Medulla oblongata (tissue), 1 donor: ENCODE results near the gene GNB1.
"Not testable (repeated sequence)": the region's sequence is repeated elsewhere in the genome, so short reads cannot be mapped to it uniquely, and the experiment has no call there.

Experiments
- DNase-seq: peaks from one replicate; pipeline ENCODE4 v3.0.0-alpha.2; 2015; ENCODE audit errors: extremely low spot score

Gene GNB1

DNA sequence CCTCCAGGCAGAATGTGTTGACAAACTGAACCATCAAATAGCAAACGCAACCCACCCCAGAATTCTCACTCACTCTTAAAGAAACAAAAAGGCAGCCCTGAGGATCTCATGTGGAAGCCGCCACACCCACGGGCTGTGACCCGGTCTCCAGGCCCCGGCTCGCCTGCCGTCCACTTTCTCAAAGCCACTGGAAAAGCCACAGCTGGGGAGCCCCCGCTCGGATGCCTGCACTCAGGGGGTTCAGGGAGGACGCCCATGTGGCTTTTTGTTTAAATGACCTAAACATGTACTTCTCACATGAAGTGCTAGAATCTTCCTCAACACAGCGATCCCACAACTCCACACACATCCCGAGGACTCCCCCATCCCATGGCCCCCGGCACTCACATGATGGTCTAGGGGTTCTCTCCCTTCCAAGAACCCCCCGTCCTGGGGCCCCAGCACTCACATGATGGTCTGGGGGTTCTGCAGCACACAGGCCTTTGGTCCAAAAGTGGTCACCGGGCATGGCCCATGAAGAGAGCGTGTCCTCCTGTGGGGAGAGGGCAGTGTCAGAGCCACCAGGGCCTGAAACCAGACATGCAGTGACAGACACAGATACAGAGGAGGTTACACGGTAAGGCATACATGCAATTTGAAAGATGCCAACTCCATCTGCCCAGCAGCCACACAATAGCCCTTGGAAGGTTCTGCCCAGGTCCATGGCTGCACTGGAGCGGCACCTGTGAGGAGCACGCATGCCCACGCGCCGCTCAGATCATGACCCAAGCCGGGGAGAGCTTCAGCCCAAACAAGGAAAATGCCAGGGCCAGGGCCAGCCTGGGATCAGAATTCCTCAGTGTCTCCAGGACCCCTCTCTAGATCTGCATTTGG, 129.1 kb downstream of the GNB1 start:
- DNase-seq = no peak

DNA sequence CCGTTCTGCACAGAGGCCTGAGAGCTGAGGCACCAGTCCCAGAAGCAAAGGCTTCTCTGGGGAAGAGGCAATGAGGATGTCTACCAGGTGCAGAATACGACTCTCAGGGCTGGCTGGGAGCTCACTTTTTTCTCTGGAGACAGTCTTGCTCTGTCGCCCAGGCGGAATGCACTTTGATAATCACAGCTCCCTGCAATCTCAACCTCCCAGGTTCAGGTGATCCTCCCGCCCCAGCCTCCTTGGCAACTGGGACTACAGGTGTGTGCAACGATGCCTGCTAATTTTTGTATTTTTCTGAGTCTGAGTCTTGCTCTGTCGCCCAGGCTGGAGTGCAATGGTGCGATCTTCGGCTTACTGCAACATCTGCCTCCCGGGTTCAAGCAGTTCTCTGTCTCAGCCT, 130.2 kb downstream of the GNB1 start:
- DNase-seq = no peak

DNA sequence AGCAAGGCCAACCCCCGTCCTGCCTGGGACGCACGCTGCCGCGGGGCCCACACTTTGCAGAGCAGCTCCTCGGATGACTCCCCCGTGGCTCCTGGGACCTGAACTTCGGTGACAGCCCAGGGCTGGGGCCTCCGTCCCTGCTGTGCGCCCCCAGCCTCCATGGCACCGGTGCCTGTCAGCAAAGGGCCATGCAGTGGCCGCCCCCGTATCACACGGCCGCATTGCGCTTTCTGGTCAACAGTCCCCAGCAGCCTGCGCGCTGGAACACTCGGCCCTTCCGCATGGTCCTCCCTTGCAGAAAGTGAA, 130.6 kb downstream of the GNB1 start:
- no peak for DNase-seq

DNA sequence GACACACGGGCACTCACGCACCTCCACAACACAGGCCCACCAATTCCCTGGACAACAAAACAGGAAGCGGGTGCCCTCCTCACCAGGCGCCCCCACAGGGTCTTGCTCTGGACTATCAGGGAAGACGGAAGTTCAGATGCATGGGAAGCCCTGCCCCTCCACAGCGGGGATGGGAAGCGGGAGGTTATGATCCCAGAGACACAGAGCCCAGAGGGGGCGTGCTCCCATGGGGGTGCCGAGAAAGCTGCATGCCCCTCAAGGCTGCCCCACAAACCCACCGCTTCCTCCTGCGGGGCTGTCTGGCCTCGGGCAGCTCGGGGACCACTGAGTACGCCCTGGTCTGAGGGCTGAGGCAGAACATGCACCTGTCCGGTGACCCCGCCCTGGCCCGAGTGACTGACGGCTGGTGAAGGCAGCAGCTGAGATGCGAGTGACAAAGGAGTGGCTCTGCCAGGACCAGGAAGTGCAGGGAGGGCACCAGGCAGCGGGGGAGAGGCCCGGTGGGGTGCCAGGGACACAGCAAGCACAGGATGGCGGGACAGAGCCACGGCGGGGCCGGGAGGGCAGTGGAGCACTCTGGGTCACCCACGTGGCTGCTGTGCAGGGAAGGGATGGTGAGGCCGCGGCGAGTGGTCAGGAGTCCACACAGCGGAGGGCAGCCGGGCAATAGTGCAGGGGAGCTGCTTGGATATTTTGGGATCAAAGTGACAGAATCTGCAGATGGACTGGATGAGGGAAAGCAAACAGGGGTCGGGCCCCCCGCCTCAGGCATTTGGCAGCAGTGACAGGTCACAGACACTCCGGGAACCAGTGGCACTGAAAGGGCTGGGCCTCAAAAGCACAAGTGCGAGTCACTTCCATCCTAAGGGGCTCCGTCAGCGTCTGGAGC, 131.2 kb downstream of the GNB1 start:
- no peak for DNase-seq

DNA sequence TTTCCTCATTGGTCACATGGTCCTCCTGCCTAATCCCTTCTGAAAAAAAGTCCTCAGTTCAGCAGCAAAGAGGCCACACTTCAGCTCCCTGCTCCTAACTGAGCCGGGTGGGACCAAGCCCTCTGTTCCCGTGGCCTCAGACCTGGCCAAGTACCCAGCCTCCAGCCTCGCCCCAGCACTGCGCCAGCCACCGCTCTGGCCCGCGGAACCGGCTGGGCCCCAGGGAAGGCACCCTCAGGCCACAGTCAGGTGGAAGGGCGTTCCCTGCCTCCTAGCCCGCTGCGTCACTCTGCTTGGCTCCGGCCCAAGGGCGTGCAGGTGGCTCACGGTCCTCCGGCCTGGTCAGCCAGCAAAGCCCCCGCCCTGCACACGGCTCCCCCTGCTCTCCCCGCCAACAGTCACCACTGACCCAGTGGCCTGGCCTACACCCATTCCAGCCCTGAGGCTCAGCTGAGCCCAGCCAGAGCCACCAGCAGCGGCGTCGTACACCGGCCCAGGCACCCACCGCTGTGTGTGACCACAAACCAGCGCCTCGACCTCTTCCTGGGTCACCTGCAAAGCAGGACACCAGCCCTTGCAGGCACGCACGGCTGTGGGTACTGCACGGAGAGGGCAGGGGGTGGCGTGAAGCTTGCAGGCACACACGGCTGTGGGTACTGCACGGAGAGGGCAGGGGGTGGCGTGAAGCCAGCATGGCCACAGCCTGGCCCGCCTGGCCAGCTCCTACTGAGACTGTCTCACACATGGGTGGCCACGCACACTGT, 132.0 kb downstream of the GNB1 start:
- DNase-seq = no peak

DNA sequence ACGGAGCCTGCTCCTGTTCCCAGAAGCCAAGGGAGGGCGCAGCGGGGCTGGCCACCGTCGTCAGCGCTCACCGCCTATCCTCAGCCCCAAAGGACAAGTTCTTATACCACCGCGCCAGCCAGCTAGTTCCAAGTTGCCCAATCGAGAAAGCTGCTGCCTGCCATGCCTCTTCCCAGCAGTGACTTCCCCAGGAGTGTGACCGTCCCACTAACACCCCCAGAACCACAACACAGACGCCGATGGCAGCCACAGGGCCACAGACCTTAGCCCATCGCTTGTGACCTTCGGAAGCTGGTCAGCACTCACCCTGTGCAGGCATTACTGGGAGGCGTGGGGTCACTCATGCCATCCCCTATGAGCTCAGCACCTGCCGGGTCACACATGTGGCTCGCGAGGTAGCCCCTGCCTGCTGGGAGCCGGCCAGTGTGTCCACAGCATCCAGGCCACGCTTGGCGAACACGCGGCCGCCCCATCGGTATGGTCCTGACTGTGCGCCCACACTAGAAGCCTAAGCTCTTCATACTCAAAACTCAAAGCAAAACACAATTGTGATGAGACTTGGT, 132.7 kb downstream of the GNB1 start:
- no peak for DNase-seq

DNA sequence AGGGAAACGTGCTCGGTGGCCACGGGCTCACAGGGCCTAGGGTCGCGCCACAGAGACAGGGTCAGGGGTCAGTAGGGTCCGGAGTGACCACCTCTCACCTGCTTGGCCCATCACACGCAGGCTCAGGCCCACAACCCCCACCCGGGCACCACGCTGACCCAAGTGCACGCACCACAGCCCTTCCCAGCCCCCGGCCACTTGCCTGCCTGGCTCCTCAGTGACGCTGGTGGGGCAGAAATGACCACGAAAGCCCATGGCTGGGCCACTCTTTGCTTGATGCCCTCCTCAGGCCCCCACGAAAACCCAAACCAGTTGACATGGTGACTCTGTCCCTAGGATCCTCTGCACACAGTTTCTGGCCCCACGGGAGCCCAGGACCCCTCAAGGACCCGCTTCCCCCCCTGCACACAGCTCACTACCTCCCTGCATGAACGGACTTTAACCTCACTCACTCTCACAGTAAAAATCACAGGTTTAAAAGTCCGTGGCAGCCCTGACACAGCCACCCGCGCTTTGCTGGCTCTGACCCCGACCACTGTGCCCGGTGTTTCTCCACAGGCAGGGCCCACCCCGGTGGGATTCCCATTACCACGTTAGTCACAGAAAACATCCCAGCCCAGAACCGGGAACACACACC, 133.3 kb downstream of the GNB1 start:
- DNase-seq = no peak

DNA sequence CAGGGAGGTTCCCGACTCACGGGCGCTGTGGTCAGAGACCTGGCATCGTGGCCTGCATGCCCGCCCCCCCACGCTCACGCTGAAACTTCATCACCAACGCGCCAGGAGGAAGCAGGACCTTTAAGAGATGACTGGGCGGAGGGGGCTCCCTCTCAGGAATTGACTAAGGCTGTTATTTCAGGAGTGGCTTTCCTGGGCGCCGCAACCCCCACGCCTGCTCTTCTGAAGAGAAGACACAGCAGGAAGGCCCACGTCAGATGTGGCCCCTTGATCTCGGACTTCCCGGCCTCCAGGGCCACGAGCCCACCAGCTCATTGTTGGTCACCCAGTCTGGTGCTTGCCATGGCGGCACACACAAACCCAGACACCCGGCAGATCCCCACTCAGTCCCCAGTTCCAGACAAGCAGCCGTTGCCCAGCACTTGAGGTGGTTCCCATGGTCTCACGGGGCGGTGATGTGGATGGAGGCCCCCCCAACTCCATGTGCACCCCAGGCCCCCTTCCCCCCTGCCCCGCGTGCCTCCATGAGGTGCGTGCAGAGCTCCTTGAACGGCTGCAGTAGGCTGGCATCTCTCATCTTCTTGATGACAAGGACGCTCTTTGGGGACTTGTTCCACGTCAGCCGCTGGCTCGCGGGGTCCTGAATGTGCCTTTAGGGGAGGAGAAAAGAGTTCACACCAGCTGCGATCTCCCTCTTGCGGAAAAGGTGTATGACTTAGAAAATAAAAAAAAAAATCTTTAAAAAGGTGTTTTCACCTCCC, 134.0 kb downstream of the GNB1 start:
- DNase-seq = no peak

DNA sequence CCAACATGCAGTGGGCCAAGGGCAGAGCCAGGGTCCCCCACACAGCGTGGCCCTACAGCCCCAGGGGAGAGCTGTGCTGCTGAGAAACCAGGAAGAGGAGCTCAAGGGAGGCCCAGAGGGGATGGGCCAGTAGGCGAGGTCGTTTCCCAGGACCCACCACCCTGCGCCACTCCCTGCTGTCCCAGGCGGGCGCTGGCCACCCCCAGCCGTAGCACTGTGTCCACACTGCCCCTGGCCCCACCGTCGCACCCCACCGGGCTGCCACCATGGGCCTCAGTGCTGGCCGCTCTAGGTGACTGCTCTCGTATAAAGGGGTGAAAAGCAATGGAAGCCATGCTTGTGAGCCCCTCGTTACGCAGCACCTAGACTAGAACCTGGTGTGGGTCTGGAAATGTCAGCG, 135.0 kb downstream of the GNB1 start:
- DNase-seq = no peak

DNA sequence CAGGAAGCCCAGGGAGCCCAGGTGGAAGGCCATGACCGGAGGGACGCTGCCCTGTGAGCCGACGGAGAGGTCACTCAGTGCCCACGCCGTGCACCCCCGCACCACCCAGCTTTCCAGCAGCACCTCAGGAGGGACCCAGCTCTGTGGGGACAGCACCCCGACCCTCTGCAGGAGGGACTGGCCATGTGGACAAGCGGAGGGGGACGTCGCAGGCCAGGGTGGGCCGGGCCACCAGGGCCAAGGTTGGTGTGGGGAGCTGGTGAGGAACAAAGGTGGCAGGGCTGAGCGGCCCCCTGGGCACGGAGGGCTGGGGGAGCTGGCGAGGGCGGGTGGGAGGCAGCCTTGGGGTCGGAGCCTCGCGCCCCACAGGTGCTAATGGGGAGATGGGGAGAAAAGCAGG, 135.5 kb downstream of the GNB1 start:
- DNase-seq = no peak

DNA sequence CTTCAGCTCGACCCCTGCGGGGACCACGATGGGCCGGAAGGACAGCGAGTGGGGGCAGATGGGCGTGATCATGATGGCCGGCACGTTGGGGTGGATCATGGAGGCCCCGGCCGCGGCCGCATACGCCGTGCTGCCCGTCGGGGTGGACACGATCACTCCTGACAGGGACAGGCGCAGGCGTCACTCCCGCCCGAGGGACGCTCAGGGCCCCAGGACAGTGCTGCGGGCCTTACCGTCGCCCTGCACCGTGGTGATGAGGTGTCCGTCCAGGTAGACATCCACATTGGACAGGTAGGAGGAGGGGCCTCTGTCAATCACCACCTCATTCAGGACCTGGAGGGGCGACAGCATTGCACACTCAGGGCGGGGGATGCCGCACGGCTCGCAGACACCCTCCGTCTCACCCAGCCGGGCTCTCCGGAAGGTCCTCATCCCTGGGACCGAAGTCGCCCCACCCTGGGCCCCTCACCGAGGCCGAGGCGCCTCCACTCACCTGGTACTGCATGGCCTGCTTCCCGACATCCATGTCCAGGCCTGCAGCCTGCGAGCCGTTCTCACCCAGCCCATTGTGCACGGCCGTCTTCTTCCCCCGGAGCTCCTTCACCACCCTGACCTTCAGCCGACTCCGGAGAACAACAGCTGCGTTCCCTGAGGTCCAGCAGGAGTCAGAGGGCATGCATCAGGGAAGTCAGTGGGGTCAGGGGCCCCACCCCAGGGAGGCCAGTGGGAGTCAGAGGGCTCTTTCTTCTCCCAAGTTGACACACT, 136.7 kb downstream of the GNB1 start:
- DNase-seq = no peak

DNA sequence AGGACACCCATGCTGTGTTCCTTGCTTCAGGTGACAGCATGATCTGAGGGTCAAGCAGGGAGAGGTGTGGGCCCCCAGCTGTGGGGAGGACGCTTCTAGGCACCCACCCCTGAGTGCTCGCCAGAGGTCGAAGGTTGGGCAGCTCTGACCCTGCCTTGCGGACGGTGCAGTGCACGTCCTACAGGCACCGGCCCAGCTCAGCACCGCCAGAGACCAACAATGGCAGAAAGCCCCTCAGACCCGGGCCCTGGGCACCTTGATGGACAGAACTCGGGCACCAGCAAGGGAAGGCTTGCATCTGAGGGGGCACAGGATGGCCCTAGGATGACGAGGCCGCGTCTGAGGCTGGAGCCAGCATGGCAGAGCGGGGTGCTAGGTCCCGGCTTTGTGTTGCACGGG, 137.3 kb downstream of the GNB1 start:
- DNase-seq = no peak

DNA sequence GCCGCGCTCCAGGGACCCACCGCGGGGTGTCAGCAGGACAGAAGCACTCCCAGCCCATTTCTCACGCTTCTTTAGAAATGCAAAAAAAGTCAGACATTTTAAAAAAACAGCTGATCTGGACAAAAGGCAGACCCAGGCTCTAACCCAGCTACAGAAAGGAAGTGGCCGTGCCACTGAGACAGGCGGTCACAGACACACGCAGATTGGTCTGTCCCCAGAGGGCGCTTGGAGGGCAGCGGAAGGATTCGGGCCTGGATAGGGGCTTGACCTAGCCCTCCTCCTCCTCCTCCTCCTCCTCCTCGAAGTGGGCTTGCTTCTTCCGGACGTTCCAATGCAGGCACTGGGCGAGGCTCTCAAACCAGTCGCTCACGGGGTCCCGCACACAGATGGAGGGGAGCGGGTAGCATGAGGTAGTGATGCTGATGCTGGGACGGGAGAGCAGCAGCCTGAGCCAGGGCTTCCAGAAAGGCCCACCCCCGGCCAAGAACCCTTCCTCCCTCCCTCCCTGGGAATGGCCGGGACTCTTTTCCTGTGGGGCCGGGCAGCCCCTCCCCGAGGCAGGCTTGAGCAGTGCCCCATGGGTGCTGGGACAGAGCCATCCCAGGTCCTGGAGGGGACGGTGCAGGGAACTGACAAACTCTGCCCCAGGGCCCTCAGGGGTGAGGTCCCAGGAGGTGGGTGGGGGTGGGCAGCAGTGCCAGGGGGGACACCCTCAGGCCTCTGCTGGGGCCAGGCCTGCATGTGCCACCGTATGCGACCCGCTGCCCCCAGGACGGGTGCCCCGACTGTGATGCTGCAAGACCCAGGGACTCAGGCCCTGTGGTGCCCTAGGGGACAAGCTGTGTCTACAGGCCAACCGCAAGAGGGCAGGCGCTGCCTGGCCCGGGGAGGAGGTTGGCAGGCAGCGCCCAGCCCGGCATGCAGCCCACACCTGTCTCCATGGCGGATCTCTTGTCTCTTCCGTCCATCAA, 138.0 kb downstream of the GNB1 start:
- DNase-seq = no peak

DNA sequence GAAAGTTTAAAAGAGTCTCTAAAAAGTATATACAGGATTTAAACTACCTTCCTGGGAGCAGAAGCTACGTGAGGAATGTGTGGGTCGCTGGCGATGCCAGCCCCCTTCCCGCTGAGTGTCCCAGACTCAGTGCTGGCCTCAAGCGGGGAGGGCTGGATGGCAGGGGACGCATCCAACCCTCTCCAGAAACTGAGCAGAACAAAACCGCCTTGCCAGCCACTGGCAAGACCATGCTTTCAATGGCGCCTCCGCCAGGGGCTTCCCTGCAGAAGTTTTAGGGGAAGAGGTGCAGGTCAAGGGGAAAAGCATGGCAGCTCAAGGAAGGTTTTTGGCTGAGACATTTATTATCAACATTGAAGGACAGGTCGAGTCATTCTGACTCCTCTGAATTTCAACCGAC, 138.7 kb downstream of the GNB1 start:
- no peak for DNase-seq

DNA sequence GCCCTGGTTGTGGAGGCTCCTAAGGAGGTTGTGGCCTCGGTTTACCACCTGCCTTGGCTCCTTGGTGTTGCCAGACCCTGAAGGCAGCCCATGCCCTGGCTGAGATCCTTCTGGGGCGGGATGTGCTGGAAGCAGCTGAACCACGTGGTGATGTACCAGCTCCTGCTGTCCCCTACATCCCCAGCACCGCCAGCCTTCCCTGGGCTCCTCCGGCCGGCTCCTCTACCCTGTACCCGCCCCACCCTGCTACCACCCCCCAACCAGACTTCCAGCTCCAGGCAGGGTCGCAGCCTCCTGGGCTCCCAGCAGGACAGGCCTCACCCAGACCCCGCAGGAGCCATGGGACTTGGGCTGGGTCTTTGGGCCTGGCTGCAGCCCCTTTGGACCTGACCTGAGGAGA, 140.9 kb downstream of the GNB1 start:
- not testable (repeated sequence) for DNase-seq

DNA sequence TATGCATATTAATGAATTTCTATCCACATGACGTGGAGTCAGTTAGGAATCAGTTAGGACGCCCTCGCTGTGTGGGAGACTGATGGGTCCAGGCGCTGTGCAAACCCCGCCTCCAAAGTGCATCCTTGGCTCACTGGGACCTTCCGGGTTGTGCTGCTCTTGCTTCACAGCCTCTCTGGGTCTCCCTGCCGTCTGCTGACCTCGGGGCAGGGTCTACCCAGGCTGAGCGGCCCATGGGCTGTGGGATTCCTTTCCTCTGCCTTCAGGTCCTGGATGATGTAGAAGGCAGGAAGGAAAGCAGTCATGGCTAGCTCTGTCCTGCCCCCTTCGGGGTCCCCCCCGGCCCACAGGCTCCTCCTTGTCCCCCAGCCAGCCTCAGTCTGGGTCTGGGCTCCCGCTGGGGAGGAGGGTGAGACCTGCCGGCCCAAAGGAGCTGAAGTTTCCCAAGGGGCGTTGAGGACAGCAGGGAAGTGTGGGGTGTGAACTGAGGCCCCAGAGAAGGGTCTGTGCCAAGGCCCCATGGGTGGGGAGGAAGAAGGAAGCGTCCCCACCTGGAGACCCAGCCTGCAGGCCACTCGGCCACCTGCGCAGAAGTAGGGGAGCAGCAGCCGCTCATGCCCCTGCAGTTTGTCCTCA, 142.1 kb downstream of the GNB1 start:
- DNase-seq = no peak

DNA sequence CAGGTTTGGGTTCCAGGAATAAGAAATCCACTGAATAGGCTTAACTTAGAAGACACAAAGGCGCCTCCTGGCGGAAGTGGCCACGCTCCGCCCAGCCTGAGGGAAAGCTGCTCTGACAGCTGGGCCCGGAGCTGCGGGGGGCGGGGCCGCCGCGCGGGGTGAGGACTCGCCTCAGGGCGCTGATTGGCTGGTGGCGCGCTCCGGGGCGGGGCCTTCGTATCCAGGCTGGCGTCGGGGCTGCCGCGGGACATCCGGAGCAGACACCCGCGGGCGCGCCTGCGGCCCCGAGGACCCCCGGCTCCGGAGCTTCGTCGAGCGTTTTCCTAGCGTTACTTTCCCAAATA, 144.3 kb downstream of the GNB1 start:
- not testable (repeated sequence) for DNase-seq
